Measurements from ENCODE around the gene CPSF3.
"Not testable (repeated sequence)": the region's sequence is repeated elsewhere in the genome, so short reads cannot be mapped to it uniquely, and the experiment has no call there.

The CPSF3 gene

DNA sequence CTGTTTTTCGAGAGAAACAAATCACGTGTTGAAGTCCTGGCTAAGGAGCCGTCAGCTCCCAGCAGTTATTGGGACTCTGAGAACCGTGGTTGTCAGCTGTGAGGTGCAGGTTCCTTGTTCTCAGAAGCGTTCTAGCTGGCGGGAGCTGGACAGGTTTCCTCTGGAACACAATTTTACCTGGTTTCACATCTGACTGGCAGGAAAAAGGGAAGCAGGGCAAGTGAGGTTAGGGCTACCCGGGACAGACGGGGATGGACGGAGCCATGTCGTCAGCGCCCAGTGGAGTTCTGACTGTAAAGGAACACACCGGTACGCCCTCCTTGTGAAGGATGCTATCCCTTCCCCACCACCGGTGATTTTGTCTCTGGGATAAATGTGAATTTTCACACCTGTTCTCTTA is 26.3 kb upstream of the CPSF3 start:
- Histone ChIP-seq H3K9ac (ENCODE audit: low read length in 5 of 5) (no peak overlapping the region), H3K27me3 (ENCODE audit: control insufficient read depth in 5 of 5, insufficient read depth in 4 of 5, low read length in 5 of 5) (no peaks in the 10 kb centered on the region), H3K9me3 (ENCODE audit: control insufficient read depth in 5 of 5, low read length in 5 of 5) (no peaks in the 10 kb centered on the region), H3K4me1 (ENCODE audit: control insufficient read depth in 5 of 5, insufficient read depth in 5 of 5, low read length in 5 of 5) (peaks cover 6 to 34% (median 23%) of the 10 kb centered on the region in 5 donors), H3K36me3 (ENCODE audit: control insufficient read depth in 5 of 5, insufficient read depth in 5 of 5, low read length in 5 of 5) (peaks cover 0 to 47% (median 35%) of the 10 kb centered on the region in 5 donors), H3K27ac (ENCODE audit: low read depth, low read length) (no peak overlapping the region), H3K4me3 (ENCODE audit: low read depth in 1 of 5, low read length in 5 of 5) (no peak overlapping the region)

DNA sequence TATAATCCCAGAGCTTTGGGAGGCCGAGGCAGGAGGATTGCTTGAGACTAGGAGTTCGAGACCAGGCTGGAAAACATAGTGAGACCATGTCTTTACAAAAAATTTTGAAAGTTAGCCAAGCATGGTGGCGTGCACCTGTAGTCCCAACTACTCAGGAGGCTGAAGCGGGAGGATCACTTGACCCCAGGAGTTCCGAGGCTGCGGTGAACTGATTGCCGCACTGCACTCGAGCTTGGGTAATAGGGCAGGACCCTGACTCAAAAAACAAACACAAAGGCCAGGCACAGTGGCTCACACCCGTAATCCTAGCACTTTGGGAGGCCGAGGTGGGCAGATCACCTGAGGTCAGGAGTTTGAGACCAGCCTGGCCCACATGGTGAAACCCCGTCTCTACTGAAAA is 25.2 kb upstream of the CPSF3 start:
- Histone ChIP-seq H3K27ac (ENCODE audit: low read depth, low read length) (peak overlapping the region; percentile 72), H3K4me1 (ENCODE audit: control insufficient read depth in 5 of 5, insufficient read depth in 5 of 5, low read length in 5 of 5) (peaks cover 2 to 34% (median 15%) of the 10 kb centered on the region in 5 donors), H3K36me3 (ENCODE audit: control insufficient read depth in 5 of 5, insufficient read depth in 5 of 5, low read length in 5 of 5) (peaks cover 0 to 58% (median 44%) of the 10 kb centered on the region in 5 donors)
- H3K27me3 ChIP-seq (ENCODE audit: control insufficient read depth in 5 of 5, insufficient read depth in 4 of 5, low read length in 5 of 5); H3K9me3 ChIP-seq (ENCODE audit: control insufficient read depth in 5 of 5, low read length in 5 of 5); H3K4me3 ChIP-seq (ENCODE audit: low read depth in 1 of 5, low read length in 5 of 5); H3K9ac ChIP-seq (ENCODE audit: low read length in 5 of 5): not testable (repeated sequence)

DNA sequence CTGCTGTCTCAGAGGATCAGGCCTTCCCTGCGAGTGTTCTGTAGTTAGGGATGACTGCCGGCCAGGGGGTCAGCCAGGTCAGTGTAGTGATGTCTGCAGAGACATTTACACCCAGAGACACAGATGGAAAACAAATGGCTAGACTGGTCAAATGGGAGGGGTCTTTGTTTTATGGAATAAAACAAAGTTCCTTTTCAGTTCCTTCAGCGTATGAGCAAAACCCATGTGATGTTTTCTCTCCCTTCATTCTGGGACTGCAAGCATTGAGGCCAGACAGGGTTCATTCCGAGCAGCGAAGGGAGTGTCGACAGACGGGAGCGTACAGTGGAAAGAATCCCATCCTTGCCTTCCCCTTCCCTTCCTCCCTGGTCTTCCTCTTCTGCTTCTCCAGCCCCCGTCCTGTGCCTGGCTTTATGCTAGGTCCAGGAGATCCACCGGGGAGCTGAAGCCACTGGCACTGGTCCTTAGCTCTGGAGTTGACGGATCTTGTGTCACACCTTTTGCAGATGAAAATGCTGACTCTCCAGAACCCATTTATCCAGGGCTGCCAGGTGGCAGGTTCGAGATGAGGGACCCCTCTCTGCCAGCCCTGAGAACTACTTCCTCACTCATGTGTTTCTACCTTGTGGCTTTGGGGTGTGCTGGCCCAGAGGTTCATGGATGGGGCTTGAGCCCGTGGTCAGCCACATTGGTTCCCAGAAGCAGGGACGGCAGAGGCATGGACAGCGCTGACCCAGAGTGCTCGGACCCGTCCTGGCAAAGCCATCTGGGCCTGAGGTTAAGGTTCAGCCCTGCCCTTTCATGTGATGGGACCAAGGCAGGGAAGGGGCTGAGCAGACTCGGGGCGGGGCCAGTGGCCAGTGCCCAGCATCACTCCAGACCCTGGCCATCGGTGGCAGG is 24.3 kb upstream of the CPSF3 start:
- no peaks in the 10 kb centered on the region for H3K27me3 ChIP-seq (ENCODE audit: control insufficient read depth in 5 of 5, insufficient read depth in 4 of 5, low read length in 5 of 5)
- H3K9ac ChIP-seq (ENCODE audit: low read length in 5 of 5): peak overlapping the region in 1 of 5 donors; percentile 52
- no peak overlapping the region for H3K4me3 ChIP-seq (ENCODE audit: low read depth in 1 of 5, low read length in 5 of 5)
- no peaks in the 10 kb centered on the region for H3K9me3 ChIP-seq (ENCODE audit: control insufficient read depth in 5 of 5, low read length in 5 of 5)
- H3K4me1 ChIP-seq (ENCODE audit: control insufficient read depth in 5 of 5, insufficient read depth in 5 of 5, low read length in 5 of 5): peaks cover 2 to 36% (median 22%) of the 10 kb centered on the region in 5 donors
- peak overlapping the region; percentile 72 for H3K27ac ChIP-seq (ENCODE audit: low read depth, low read length)
- peaks cover 0 to 63% (median 39%) of the 10 kb centered on the region in 5 donors for H3K36me3 ChIP-seq (ENCODE audit: control insufficient read depth in 5 of 5, insufficient read depth in 5 of 5, low read length in 5 of 5)

DNA sequence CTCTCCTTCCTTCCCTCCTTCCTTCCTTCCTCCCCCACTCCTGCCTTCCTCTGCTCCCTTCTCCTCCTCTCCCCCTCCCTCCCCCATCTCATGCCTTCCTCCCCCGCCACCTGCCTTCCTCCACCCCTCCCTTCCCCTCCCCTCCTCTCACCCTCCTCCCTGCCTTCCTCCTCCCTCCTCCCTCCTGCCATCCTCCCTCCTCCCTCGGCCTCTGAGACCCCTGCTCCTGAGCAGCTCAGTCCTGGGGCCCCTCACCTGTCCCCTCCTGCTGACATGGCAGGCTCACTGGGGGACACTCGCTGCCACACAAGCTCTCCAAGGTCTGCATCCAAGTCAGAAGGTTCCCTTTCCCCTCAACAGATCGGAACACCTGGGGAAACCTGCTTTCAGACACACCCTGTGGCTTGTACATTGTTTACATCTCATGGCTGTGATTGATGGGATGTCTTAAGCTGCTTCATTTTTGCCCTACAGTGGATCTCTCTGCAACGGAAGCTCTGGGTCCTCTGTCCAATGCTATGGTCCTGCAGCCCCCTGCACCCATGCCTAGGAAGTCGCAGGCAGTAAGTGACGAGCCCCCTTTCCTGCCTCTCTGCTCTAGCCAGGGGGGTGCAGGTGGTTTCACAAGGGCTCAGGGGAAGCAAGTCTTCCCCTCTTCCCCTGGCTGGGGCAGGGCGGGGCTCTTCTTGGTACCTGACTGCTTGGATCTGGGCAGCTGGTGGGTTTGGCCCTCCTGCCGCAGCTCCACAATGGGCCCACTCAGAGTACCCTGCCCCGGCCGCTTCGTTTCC is 23.0 kb upstream of the CPSF3 start:
- Histone ChIP-seq H3K4me1 (ENCODE audit: control insufficient read depth in 5 of 5, insufficient read depth in 5 of 5, low read length in 5 of 5) (peaks cover 2 to 47% (median 29%) of the 10 kb centered on the region in 5 donors), H3K4me3 (ENCODE audit: low read depth in 1 of 5, low read length in 5 of 5) (no peak overlapping the region), H3K9me3 (ENCODE audit: control insufficient read depth in 5 of 5, low read length in 5 of 5) (no peaks in the 10 kb centered on the region), H3K36me3 (ENCODE audit: control insufficient read depth in 5 of 5, insufficient read depth in 5 of 5, low read length in 5 of 5) (peaks cover 2 to 55% (median 33%) of the 10 kb centered on the region in 5 donors), H3K9ac (ENCODE audit: low read length in 5 of 5) (peak overlapping the region in 1 of 5 donors; percentile 17), H3K27ac (ENCODE audit: low read depth, low read length) (no peak overlapping the region), H3K27me3 (ENCODE audit: control insufficient read depth in 5 of 5, insufficient read depth in 4 of 5, low read length in 5 of 5) (no peaks in the 10 kb centered on the region)

DNA sequence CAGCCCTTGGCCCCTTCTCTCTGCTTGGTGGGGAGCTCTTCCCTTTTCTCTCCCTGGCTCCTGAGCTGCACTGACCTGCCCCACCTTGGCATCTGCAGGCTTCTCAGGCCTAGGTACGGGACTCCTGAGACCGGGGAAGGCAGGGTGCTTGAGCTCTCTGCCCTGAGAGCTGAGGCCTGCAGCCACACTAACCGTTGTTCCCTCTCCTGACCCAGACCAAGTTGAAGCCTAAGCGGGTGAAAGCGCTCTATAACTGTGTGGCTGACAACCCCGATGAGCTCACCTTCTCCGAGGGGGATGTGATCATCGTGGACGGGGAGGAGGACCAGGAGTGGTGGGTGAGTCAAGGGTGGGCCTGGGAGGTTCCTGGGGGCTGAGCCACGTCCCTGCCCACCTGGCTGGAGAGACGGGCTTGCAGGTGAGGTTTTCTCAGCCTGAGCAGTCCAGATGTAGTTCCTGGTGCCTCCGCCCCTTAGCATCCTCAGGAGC is 22.4 kb upstream of the CPSF3 start:
- Histone ChIP-seq H3K27me3 (ENCODE audit: control insufficient read depth in 5 of 5, insufficient read depth in 4 of 5, low read length in 5 of 5) (no peaks in the 10 kb centered on the region), H3K9me3 (ENCODE audit: control insufficient read depth in 5 of 5, low read length in 5 of 5) (no peaks in the 10 kb centered on the region), H3K4me1 (ENCODE audit: control insufficient read depth in 5 of 5, insufficient read depth in 5 of 5, low read length in 5 of 5) (peaks cover 2 to 51% (median 29%) of the 10 kb centered on the region in 5 donors), H3K9ac (ENCODE audit: low read length in 5 of 5) (no peak overlapping the region), H3K4me3 (ENCODE audit: low read depth in 1 of 5, low read length in 5 of 5) (no peak overlapping the region), H3K36me3 (ENCODE audit: control insufficient read depth in 5 of 5, insufficient read depth in 5 of 5, low read length in 5 of 5) (peaks cover 4 to 57% (median 31%) of the 10 kb centered on the region in 5 donors), H3K27ac (ENCODE audit: low read depth, low read length) (peak overlapping the region; percentile 81)

DNA sequence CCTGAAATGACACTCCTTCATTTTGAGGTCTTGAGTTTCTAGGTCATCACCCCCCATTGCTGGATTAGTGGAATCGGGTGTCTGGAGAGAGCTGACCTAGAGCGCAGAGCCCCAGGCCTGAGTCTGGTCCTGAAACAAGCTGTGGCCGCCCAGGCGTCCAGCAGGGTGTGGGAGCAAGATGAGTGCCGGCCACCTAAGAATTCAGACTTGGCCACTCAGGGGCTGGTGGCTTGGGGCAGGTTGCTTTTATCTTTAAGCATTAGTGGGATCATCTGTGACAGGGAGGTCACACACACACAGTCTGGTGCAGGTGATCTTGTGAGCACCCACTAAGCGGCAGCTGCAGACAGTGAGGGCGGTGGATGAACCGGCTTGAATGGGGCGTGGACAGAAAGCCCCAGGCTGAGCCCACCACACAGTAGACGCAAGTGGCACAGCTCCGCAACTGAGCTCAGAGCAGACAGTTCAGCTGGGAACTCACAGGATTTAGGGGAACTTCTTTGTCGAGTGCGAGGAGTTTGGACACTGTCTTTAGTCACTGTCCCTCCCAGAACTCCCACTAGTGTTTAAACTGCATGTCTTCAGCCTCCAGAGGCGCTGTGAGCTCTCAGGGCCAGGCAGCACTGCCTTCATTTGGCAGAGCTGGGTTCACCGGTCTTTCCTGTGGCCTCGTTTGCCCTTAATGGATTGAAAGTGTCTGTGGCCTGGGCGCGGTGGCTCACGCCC is 21.6 kb upstream of the CPSF3 start:
- H3K36me3 ChIP-seq (ENCODE audit: control insufficient read depth in 5 of 5, insufficient read depth in 5 of 5, low read length in 5 of 5): peaks cover 4 to 57% (median 32%) of the 10 kb centered on the region in 5 donors
- no peak overlapping the region for H3K4me3 ChIP-seq (ENCODE audit: low read depth in 1 of 5, low read length in 5 of 5)
- peaks cover 2 to 53% (median 34%) of the 10 kb centered on the region in 5 donors for H3K4me1 ChIP-seq (ENCODE audit: control insufficient read depth in 5 of 5, insufficient read depth in 5 of 5, low read length in 5 of 5)
- H3K9ac ChIP-seq (ENCODE audit: low read length in 5 of 5): no peak overlapping the region
- no peaks in the 10 kb centered on the region for H3K27me3 ChIP-seq (ENCODE audit: control insufficient read depth in 5 of 5, insufficient read depth in 4 of 5, low read length in 5 of 5)
- H3K9me3 ChIP-seq (ENCODE audit: control insufficient read depth in 5 of 5, low read length in 5 of 5): no peaks in the 10 kb centered on the region
- peak overlapping the region; percentile 81 for H3K27ac ChIP-seq (ENCODE audit: low read depth, low read length)

DNA sequence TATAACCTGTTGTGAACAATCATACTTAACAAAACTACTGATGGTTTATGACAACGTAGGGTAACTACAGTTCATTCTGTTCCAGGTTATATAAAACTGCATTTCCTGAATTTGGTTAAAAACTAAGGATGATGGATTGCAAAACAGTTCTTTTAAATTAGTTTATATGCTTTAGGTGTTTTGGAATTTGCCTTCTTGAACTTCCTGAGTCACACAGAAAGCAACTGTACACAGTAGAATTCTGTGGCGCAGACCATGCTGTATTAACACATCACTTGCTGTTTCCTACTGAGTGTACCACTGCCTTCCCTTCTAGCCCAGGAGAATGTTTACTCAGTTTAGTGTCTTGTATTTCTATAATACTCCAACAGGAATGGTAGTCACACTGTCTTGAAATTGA is 19.5 kb upstream of the CPSF3 start:
- Histone ChIP-seq H3K27ac (ENCODE audit: low read depth, low read length) (peak overlapping the region; percentile 81), H3K36me3 (ENCODE audit: control insufficient read depth in 5 of 5, insufficient read depth in 5 of 5, low read length in 5 of 5) (peaks cover 4 to 65% (median 39%) of the 10 kb centered on the region in 5 donors), H3K27me3 (ENCODE audit: control insufficient read depth in 5 of 5, insufficient read depth in 4 of 5, low read length in 5 of 5) (no peaks in the 10 kb centered on the region), H3K9me3 (ENCODE audit: control insufficient read depth in 5 of 5, low read length in 5 of 5) (no peaks in the 10 kb centered on the region), H3K4me1 (ENCODE audit: control insufficient read depth in 5 of 5, insufficient read depth in 5 of 5, low read length in 5 of 5) (peaks cover 2 to 65% (median 42%) of the 10 kb centered on the region in 5 donors), H3K9ac (ENCODE audit: low read length in 5 of 5) (no peak overlapping the region), H3K4me3 (ENCODE audit: low read depth in 1 of 5, low read length in 5 of 5) (no peak overlapping the region)

DNA sequence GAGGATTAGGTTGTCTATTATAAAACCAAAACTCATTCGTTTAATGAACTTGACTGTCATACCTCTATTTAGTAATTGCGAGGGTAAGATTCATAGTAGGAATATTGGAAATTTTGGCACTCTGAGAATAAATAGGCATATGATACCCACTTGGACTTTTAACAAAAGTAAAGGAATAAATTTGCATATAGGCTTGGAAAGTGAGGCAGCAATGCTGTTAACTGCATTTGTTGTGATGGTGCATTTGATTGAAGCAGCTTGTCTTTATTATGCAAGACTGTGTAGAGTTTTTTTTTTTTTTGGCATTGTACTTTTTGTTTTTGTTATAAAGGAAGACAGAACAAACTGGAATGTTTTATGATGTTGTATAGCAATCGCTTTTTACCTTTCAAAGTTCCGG is 19.0 kb upstream of the CPSF3 start:
- H3K9me3 ChIP-seq (ENCODE audit: control insufficient read depth in 5 of 5, low read length in 5 of 5): no peaks in the 10 kb centered on the region
- H3K4me1 ChIP-seq (ENCODE audit: control insufficient read depth in 5 of 5, insufficient read depth in 5 of 5, low read length in 5 of 5): peaks cover 0 to 59% (median 37%) of the 10 kb centered on the region in 5 donors
- peak overlapping the region; percentile 81 for H3K27ac ChIP-seq (ENCODE audit: low read depth, low read length)
- no peak overlapping the region for H3K4me3 ChIP-seq (ENCODE audit: low read depth in 1 of 5, low read length in 5 of 5)
- no peak overlapping the region for H3K9ac ChIP-seq (ENCODE audit: low read length in 5 of 5)
- H3K27me3 ChIP-seq (ENCODE audit: control insufficient read depth in 5 of 5, insufficient read depth in 4 of 5, low read length in 5 of 5): no peaks in the 10 kb centered on the region
- H3K36me3 ChIP-seq (ENCODE audit: control insufficient read depth in 5 of 5, insufficient read depth in 5 of 5, low read length in 5 of 5): peaks cover 4 to 70% (median 43%) of the 10 kb centered on the region in 5 donors

DNA sequence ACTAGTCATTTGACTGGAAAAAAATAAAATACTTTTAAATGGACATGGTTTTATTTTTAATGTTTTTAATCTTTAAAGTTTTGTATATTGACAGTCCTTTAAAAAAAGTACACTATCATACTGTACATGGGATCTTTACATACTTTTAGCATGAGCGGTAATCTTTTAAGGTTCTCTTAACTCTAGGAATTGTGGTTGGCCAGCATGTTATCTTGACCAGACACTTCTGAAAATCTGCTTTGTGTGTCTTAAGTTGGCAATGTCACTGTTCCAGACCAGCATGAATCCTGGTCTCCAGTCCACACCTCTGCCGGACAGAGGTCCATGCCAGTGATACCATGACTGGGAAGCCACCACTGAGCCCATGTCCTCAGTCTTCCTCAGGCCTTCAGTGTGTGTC is 17.8 kb upstream of the CPSF3 start:
- no peaks in the 10 kb centered on the region for H3K9me3 ChIP-seq (ENCODE audit: control insufficient read depth in 5 of 5, low read length in 5 of 5)
- H3K4me1 ChIP-seq (ENCODE audit: control insufficient read depth in 5 of 5, insufficient read depth in 5 of 5, low read length in 5 of 5): peaks cover 0 to 54% (median 34%) of the 10 kb centered on the region in 5 donors
- H3K9ac ChIP-seq (ENCODE audit: low read length in 5 of 5): no peak overlapping the region
- peaks cover 4 to 73% (median 47%) of the 10 kb centered on the region in 5 donors for H3K36me3 ChIP-seq (ENCODE audit: control insufficient read depth in 5 of 5, insufficient read depth in 5 of 5, low read length in 5 of 5)
- H3K4me3 ChIP-seq (ENCODE audit: low read depth in 1 of 5, low read length in 5 of 5): no peak overlapping the region
- H3K27ac ChIP-seq (ENCODE audit: low read depth, low read length): peak overlapping the region; percentile 81
- H3K27me3 ChIP-seq (ENCODE audit: control insufficient read depth in 5 of 5, insufficient read depth in 4 of 5, low read length in 5 of 5): no peaks in the 10 kb centered on the region

All from subcutaneous abdominal adipose tissue (tissue), 5 donors.